ENCODE data around the gene OTC.

DNA sequence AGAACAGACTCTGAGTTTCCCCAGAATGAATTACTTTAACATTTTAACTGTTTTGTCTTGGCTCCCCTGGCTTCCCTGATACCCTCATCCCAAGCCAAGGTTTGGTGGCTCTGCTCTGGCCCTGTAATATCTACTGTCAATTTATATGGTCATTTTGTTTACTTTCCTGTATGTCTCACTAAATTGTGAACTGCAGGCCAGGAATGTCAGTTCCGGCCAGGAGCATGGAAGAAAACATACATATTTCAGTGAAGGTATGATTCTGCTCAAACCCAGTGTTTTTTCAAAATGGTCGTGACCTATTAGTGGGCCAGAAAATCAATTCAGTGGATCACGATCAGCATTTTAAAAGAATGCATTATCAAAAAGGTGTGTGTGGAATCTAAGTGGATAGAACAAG, 26.3 kb upstream of the OTC start:
- TF ChIP-seq, protein P1, sequence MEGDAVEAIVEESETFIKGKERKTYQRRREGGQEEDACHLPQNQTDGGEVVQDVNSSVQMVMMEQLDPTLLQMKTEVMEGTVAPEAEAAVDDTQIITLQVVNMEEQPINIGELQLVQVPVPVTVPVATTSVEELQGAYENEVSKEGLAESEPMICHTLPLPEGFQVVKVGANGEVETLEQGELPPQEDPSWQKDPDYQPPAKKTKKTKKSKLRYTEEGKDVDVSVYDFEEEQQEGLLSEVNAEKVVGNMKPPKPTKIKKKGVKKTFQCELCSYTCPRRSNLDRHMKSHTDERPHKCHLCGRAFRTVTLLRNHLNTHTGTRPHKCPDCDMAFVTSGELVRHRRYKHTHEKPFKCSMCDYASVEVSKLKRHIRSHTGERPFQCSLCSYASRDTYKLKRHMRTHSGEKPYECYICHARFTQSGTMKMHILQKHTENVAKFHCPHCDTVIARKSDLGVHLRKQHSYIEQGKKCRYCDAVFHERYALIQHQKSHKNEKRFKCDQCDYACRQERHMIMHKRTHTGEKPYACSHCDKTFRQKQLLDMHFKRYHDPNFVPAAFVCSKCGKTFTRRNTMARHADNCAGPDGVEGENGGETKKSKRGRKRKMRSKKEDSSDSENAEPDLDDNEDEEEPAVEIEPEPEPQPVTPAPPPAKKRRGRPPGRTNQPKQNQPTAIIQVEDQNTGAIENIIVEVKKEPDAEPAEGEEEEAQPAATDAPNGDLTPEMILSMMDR (IDR thresholded peaks at IDR 0.05), result no peak
- TF ChIP-seq POLR2A (IDR thresholded peaks at IDR 0.05), result no peak

All from body of pancreas (tissue), 4 donors.